NCI-H345 (cell line): ENCODE data around the gene LRRFIP1.
A peak's percentile ranks its signal among the peaks of the same experiment; 100 is the strongest.

Experiments
- DNase-seq: peaks from one replicate; lab custom pipeline; 2025; lab: John Stamatoyannopoulos, UW

The LRRFIP1 gene

GRCh38 chr2:237726401-237726830 lies 99.0 kb downstream of the LRRFIP1 start:
- peak; percentile 98 for DNase-seq

GRCh38 chr2:237727363-237727762 lies 100.0 kb downstream of the LRRFIP1 start:
- DNase-seq = no peak

GRCh38 chr2:237729681-237730475 lies 102.5 kb downstream of the LRRFIP1 start:
- no peak for DNase-seq

GRCh38 chr2:237731663-237732062 lies 104.3 kb downstream of the LRRFIP1 start:
- peak; percentile 16 for DNase-seq

- DNase-seq = no peak
Measured at GRCh38 chr2:237732070-237732469, 104.7 kb downstream of the LRRFIP1 start.

- DNase-seq = no peak
Measured at GRCh38 chr2:237732790-237733381, 105.5 kb downstream of the LRRFIP1 start.

- DNase-seq = peak; percentile 73
Measured at GRCh38 chr2:237733677-237734300, 106.4 kb downstream of the LRRFIP1 start.

GRCh38 chr2:237734905-237735623 lies 107.7 kb downstream of the LRRFIP1 start:
- no peak for DNase-seq

- DNase-seq = no peak
Measured at GRCh38 chr2:237735798-237736197, 108.4 kb downstream of the LRRFIP1 start.

- no peak for DNase-seq
Measured at GRCh38 chr2:237736783-237737182, 109.4 kb downstream of the LRRFIP1 start.

GRCh38 chr2:237737196-237737865 lies 109.9 kb downstream of the LRRFIP1 start:
- no peak for DNase-seq

- no peak for DNase-seq
Measured at GRCh38 chr2:237738255-237738654, 110.9 kb downstream of the LRRFIP1 start.

GRCh38 chr2:237739101-237739500 lies 111.7 kb downstream of the LRRFIP1 start:
- no peak for DNase-seq

GRCh38 chr2:237742191-237742590 lies 114.8 kb downstream of the LRRFIP1 start:
- DNase-seq = no peak

GRCh38 chr2:237742614-237743013 lies 115.2 kb downstream of the LRRFIP1 start:
- no peak for DNase-seq

GRCh38 chr2:237743024-237743423 lies 115.6 kb downstream of the LRRFIP1 start:
- DNase-seq = no peak

GRCh38 chr2:237743561-237744269 lies 116.3 kb downstream of the LRRFIP1 start:
- no peak for DNase-seq

- no peak for DNase-seq
Measured at GRCh38 chr2:237744270-237744612, 116.9 kb downstream of the LRRFIP1 start.

- peak; percentile 58 for DNase-seq
Measured at GRCh38 chr2:237744613-237745249, 117.3 kb downstream of the LRRFIP1 start.

- no peak for DNase-seq
Measured at GRCh38 chr2:237745250-237745613, 117.8 kb downstream of the LRRFIP1 start.
